HG03457 (cell line): Measurements from ENCODE around the gene OR52A5.
"Not testable (repeated sequence)": the region's sequence is repeated elsewhere in the genome, so short reads cannot be mapped to it uniquely, and the experiment has no call there.

Experiments used
- ATAC-seq: cut with Tn5 transposase; IDR thresholded peaks from one replicate; pipeline ENCODE4 v1.9.1; 2021; ENCODE audit warnings: moderate number of reproducible peaks; ENCODE audit not compliant: unreplicated experiment

OR52A5 gene

GRCh38 chr11:5137996-5138395 lies at the start of gene OR52A5:
OR52A5 (minus strand) TSS chr11:5138356; CDS start chr11:5132642, 5,714 bp downstream.
- no peak for ATAC-seq

GRCh38 chr11:5178046-5178837 lies 40.1 kb upstream of the OR52A5 start:
- ATAC-seq, result no peak

GRCh38 chr11:5174934-5175333 lies 36.8 kb upstream of the OR52A5 start:
- ATAC-seq, result no peak

GRCh38 chr11:5171856-5172255 lies 33.7 kb upstream of the OR52A5 start:
- no peak for ATAC-seq

- not testable (repeated sequence) for ATAC-seq
Observed at GRCh38 chr11:5165898-5166297, 27.7 kb upstream of the OR52A5 start.

GRCh38 chr11:5164807-5165206 lies 26.7 kb upstream of the OR52A5 start:
- ATAC-seq, result not testable (repeated sequence)

- not testable (repeated sequence) for ATAC-seq
Observed at GRCh38 chr11:5161045-5161444, 22.9 kb upstream of the OR52A5 start.

GRCh38 chr11:5160217-5160616 lies 22.1 kb upstream of the OR52A5 start:
- ATAC-seq, result not testable (repeated sequence)

GRCh38 chr11:5159806-5160205 lies 21.6 kb upstream of the OR52A5 start:
- no peak for ATAC-seq

GRCh38 chr11:5154657-5155056 lies 16.5 kb upstream of the OR52A5 start, which contains the start of gene OR52A1:
OR52A1 (minus strand) TSS chr11:5154757; CDS start chr11:5152369, 2,388 bp downstream.
- no peak for ATAC-seq

GRCh38 chr11:5153574-5154431 lies 15.6 kb upstream of the OR52A5 start:
- no peak for ATAC-seq

- ATAC-seq, result no peak
Observed at GRCh38 chr11:5151713-5152153, 13.6 kb upstream of the OR52A5 start.

- not testable (repeated sequence) for ATAC-seq
Observed at GRCh38 chr11:5144206-5144605, 6.0 kb upstream of the OR52A5 start.

GRCh38 chr11:5137014-5137413 lies 1.1 kb downstream of the OR52A5 start:
- no peak for ATAC-seq

- ATAC-seq, result no peak
Observed at GRCh38 chr11:5136261-5136660, 1.9 kb downstream of the OR52A5 start.

- ATAC-seq, result no peak
Observed at GRCh38 chr11:5131584-5132335, 6.4 kb downstream of the OR52A5 start.

GRCh38 chr11:5129457-5129877 lies 8.7 kb downstream of the OR52A5 start:
- no peak for ATAC-seq

- ATAC-seq, result no peak
Observed at GRCh38 chr11:5124891-5125620, 13.1 kb downstream of the OR52A5 start.

GRCh38 chr11:5123802-5124521 lies 14.2 kb downstream of the OR52A5 start:
- ATAC-seq, result no peak

GRCh38 chr11:5118893-5119292 lies 19.3 kb downstream of the OR52A5 start:
- no peak for ATAC-seq
